GM12878 (cell line): Measurements from ENCODE around the gene TEPSIN. TPM values are rescaled to one million over a fixed set of nuclear protein-coding genes. Genes with fewer than 3 reads are reported as not detected.

Experiments used
- ATAC-seq: fragments of 200-7000 bp; cut with Tn5 transposase; 3 replicates; pipeline ENCODE4 v1.9.1; 2020; ENCODE audit warnings: mild to moderate bottlenecking, moderate library complexity
- BruUV-seq: library from RNA; stranded (reverse); fragments of 400-500 nt; replicated peaks from 2 replicates; lab custom pipeline; 2021; lab: Mats Ljungman, UMichigan
- CTCF ChIA-PET: fragments of 300-600 bp; sonication (Branson Sonifier 250); formaldehyde crosslinking; extraction: SDS; loops from one replicate; lab custom pipeline; 2021; ENCODE audit warnings: inconsistent platforms; lab: Yijun Ruan, JAX
- POLR2A ChIA-PET: fragments of 350-600 bp; formaldehyde crosslinking; extraction: SDS; loops from one replicate; lab custom pipeline; 2021; ENCODE audit warnings: inconsistent platforms; lab: Charles Lee
- RAD21 ChIA-PET: fragments of 300-600 bp; sonication (Branson Sonifier 250); formaldehyde crosslinking; loops from one replicate; lab custom pipeline; 2023; ENCODE audit warnings: antibody characterized with exemption; ENCODE audit not compliant: unreplicated experiment; lab: Charles Lee
- SMC1A ChIA-PET: fragments of 300-600 bp; sonication (Branson Sonifier 250); formaldehyde crosslinking; loops from one replicate; lab custom pipeline; 2023; ENCODE audit not compliant: unreplicated experiment, uncharacterized antibody; lab: Charles Lee
- DNase-seq: peaks from one replicate; pipeline ENCODE4 v3.0.0-alpha.2; 2011; ENCODE audit warnings: low read depth, low spot score
- FAIRE-seq: peaks from 3 replicates; lab custom pipeline; 2011; peaks lifted over from hg19 to GRCh38; lab: Jason Lieb, UNC
- H2AFZ ChIP-seq: 2 replicates; pipeline ENCODE4 v1.6.0; 2011; ENCODE audit warnings: low read depth, low read length, control low read depth; ENCODE audit not compliant: control insufficient read depth
- H3K27ac ChIP-seq: 2 replicates; pipeline ENCODE4 v1.5.1; 2011; ENCODE audit warnings: control low read depth; ENCODE audit not compliant: control insufficient read depth, insufficient read depth
- H3K27me3 ChIP-seq, 2 experiments: replicated peaks in 1 of 2; 2 replicates each; pipeline versions ENCODE4 v1.6.0 to v1.6.1; 2011; ENCODE audit warnings: low read length in 1 of 2; ENCODE audit not compliant: control insufficient read depth in 2 of 2, insufficient read depth in 2 of 2
- H3K36me3 ChIP-seq, 2 experiments: 2 replicates each; pipeline ENCODE4 v1.5.1; 2011; ENCODE audit warnings: low read length in 1 of 2; ENCODE audit not compliant: control insufficient read depth in 2 of 2, insufficient read depth in 2 of 2
- H3K4me1 ChIP-seq: 2 replicates; pipeline ENCODE4 v1.6.1; 2011; ENCODE audit warnings: mild to moderate bottlenecking, low read length, moderate library complexity, mixed read lengths; ENCODE audit not compliant: control insufficient read depth, insufficient read depth
- H3K4me2 ChIP-seq: 2 replicates; pipeline ENCODE4 v1.6.0; 2011; ENCODE audit warnings: control low read depth; ENCODE audit not compliant: control insufficient read depth, insufficient read depth
- H3K4me3 ChIP-seq: fragments of 200-600 bp; sonication (generic); 2 replicates; pipeline ENCODE4 v1.5.1; 2016
- H3K79me2 ChIP-seq: 2 replicates; pipeline ENCODE4 v1.6.0; 2011; ENCODE audit warnings: low read length; ENCODE audit not compliant: control insufficient read depth, insufficient read depth
- H3K9ac ChIP-seq: 2 replicates; pipeline ENCODE4 v1.8.0; 2011; ENCODE audit warnings: low read length, control low read depth, mixed read lengths; ENCODE audit not compliant: control insufficient read depth, insufficient read depth
- H3K9me3 ChIP-seq: replicated peaks from 3 replicates; pipeline ENCODE4 v1.5.1; 2011; ENCODE audit warnings: mild to moderate bottlenecking, low read length; ENCODE audit not compliant: control insufficient read depth, insufficient read depth
- H4K20me1 ChIP-seq: 2 replicates; pipeline ENCODE4 v1.6.0; 2011; ENCODE audit not compliant: control insufficient read depth, insufficient read depth
- BMI1 ChIP-seq: fragments of 450-650 bp; IDR thresholded peaks from 2 replicates; pipeline ENCODE4 v1.6.1; 2016; ENCODE audit warnings: mild to moderate bottlenecking, moderate library complexity, borderline replicate concordance
- CBX5 ChIP-seq: sonication (generic); IDR thresholded peaks from 2 replicates; pipeline ENCODE4 v1.6.1; 2016; ENCODE audit warnings: low read depth, moderate library complexity, mild to moderate bottlenecking, inconsistent platforms
- CREB1 ChIP-seq: IDR thresholded peaks from 2 replicates; pipeline ENCODE4 v1.6.1; 2012; ENCODE audit warnings: low read depth, mild to moderate bottlenecking, inconsistent platforms
- CUX1 ChIP-seq: IDR thresholded peaks from 2 replicates; pipeline ENCODE4 v1.6.1; 2012; ENCODE audit warnings: improper control_type of control experiment, low read depth, low read length; ENCODE audit not compliant: insufficient replicate concordance
- JUNB ChIP-seq: IDR thresholded peaks from 2 replicates; pipeline ENCODE4 v1.6.1; 2016; ENCODE audit warnings: antibody characterized with exemption, mild to moderate bottlenecking
- KAT2A ChIP-seq: conservative IDR thresholded peaks from 2 replicates; pipeline ENCODE4 v1.6.1; 2011; ENCODE audit warnings: low read depth, low read length; ENCODE audit not compliant: control insufficient read depth
- LARP7 ChIP-seq: fragments of 450-650 bp; IDR thresholded peaks from 2 replicates; pipeline ENCODE4 v1.6.1; 2017; ENCODE audit warnings: mild to moderate bottlenecking
- MTA2 ChIP-seq: fragments of 450-650 bp; IDR thresholded peaks from 2 replicates; pipeline ENCODE4 v1.6.1; 2016; ENCODE audit warnings: low read depth, mild to moderate bottlenecking, moderate library complexity
- MYC ChIP-seq: IDR thresholded peaks from 2 replicates; pipeline ENCODE4 v1.6.1; 2011; ENCODE audit warnings: mild to moderate bottlenecking, low read length, moderate library complexity, inconsistent platforms; ENCODE audit not compliant: insufficient read depth, insufficient replicate concordance, insufficient read length, severe bottlenecking
- RCOR1 ChIP-seq: conservative IDR thresholded peaks from 2 replicates; pipeline ENCODE4 v1.6.1; 2012; ENCODE audit warnings: low read depth, low read length, improper control_type of control experiment
- SIN3A ChIP-seq: IDR thresholded peaks from 2 replicates; pipeline ENCODE4 v1.6.1; 2012; ENCODE audit warnings: low read depth, low read length, improper control_type of control experiment
- SMARCA5 ChIP-seq: fragments of 450-650 bp; IDR thresholded peaks from 2 replicates; pipeline ENCODE4 v1.6.1; 2017; ENCODE audit warnings: mild to moderate bottlenecking
- SMC3 ChIP-seq: IDR thresholded peaks from 2 replicates; pipeline ENCODE4 v1.6.1; 2011; ENCODE audit warnings: low read length, improper control_type of control experiment, borderline replicate concordance
- USF1 ChIP-seq: IDR thresholded peaks from 2 replicates; pipeline ENCODE4 v1.6.1; 2011; ENCODE audit warnings: borderline replicate concordance, low read depth, mild to moderate bottlenecking, moderate library complexity, mixed read lengths, low read length; ENCODE audit not compliant: insufficient read depth; ENCODE audit errors: extremely low read length
- WGBS: methylation state at CpG from one replicate; pipeline ENCODE4 v1.1.6; 2016; ENCODE audit warnings: low lambda C conversion rate; ENCODE audit not compliant: insufficient replicate concordance, insufficient coverage; ENCODE audit errors: missing lambda C conversion rate; 5-methylcytosine and 5-hydroxymethylcytosine counted together
- in situ Hi-C: fragments of 300-500 bp; cut with MboI; formaldehyde crosslinking; loops from 9 replicates; pipeline ENCODE4 v1.14.3; 2018; ENCODE audit warnings: mixed read lengths
- intact Hi-C: fragments of 100-400 bp; cut with micrococcal nuclease; formaldehyde crosslinking; loops from one replicate; pipeline ENCODE4 v1.14.2; 2022; ENCODE audit not compliant: unreplicated experiment
- polyA plus RNA-seq, 11 experiments: library from polyadenylated mRNA; depleted of rRNA in 4 of 11; unstranded in 6 of 11; stranded (reverse) in 5 of 11; fragments of >200 nt; fragmentation: Nextera tagmentation in 4 of 11; fragmentation: Illumina TruSeq in 1 of 11; extraction: Ambion mirVana in 4 of 11; extraction: Trizol in 1 of 11; gene quantifications; 1 replicate in 1 of 11; 2 replicates in 10 of 11; pipeline versions ENCODE4 v1.2.1 to v1.2.3, GENCODE V29; 2011 to 2016; ENCODE audit warnings: inconsistent platforms in 2 of 11, missing spikeins in 2 of 11, low read depth in 1 of 11
- total RNA-seq, 4 experiments: library from RNA; depleted of rRNA in 3 of 4; stranded (reverse); fragments of >200 nt in 3 of 4; fragmentation: Illumina TruSeq in 1 of 4; extraction: Trizol in 1 of 4; gene quantifications; 2 replicates each; pipeline versions ENCODE4 v1.2.1 to v1.2.3, GENCODE V29; 2013 to 2021

The TEPSIN gene
- total and polyA plus RNA-seq, 10 of the 15 experiments (the other 5 are each of a cell fraction or from before 2014, with no cell fraction given) = 0.87 to 36.7 (median 5.3) TPM

- SMC1A ChIA-PET = no interaction called here
- no peak for FAIRE-seq
- Histone ChIP-seq H3K4me3 (no peak overlapping the region), H3K4me2 (no peak overlapping the region), H4K20me1 (no peaks in the 10 kb centered on the region), H2AFZ (no peak overlapping the region), H3K79me2 (no peaks in the 10 kb centered on the region), H3K9ac (no peak overlapping the region)
- no peak for ATAC-seq
- no peak for TF ChIP-seq KAT2A
- no peak for TF ChIP-seq RCOR1
- TF ChIP-seq USF1 = no peak
- TF ChIP-seq SMARCA5 = no peak
- no peak for TF ChIP-seq CUX1
- TF ChIP-seq CBX5 = no peak
- TF ChIP-seq SIN3A = no peak
- TF ChIP-seq MYC = no peak
- no peak for TF ChIP-seq CREB1
- TF ChIP-seq SMC3 = no peak
- TF ChIP-seq BMI1 = no peak
- no peak for TF ChIP-seq JUNB
- no peak for TF ChIP-seq LARP7
- TF ChIP-seq MTA2 = no peak
- TF ChIP-seq, all 136 proteins: peak for 0
- BruUV-seq = no TSS peak
- RAD21 ChIA-PET = no interaction called here
- no peaks in the 10 kb centered on the region for H3K4me1 ChIP-seq
- no peaks in the 10 kb centered on the region; a peak in 2 of 4 replicates for H3K36me3 ChIP-seq
- CTCF ChIA-PET = no interaction called here
- H3K9me3 ChIP-seq = no peaks in the 10 kb centered on the region
- in situ Hi-C loops = no loop called here
- no peak overlapping the region for H3K27ac ChIP-seq
- DNase-seq = no peak
- POLR2A ChIA-PET = no interaction called here
- 75% methylated on average over 11 of the region's 11 CpGs for WGBS
- intact Hi-C loops = no loop called here
- no peaks in the 10 kb centered on the region for H3K27me3 ChIP-seq
Observed at GRCh38 chr17:81187120-81187519, 51.7 kb downstream of the TEPSIN start.
